Suprapubic skin (tissue), 3 donors: ENCODE data around the gene PKN2.
"Not testable (repeated sequence)": the region's sequence is repeated elsewhere in the genome, so short reads cannot be mapped to it uniquely, and the experiment has no call there.

Experiments used
- CTCF ChIP-seq, 2 donors: fragments of 200-600 bp in 1 of 2; fragments of 450-650 bp in 1 of 2; sonication (generic) in 1 of 2; IDR thresholded peaks; one replicate each; pipeline ENCODE4 v1.5.1; 2016 to 2019; ENCODE audit warnings: antibody characterized with exemption in 2 of 2, mild to moderate bottlenecking in 1 of 2, moderate library complexity in 1 of 2
- EP300 ChIP-seq: sonication (generic); formaldehyde crosslinking; IDR thresholded peaks from one replicate; pipeline ENCODE4 v1.6.1; 2017; ENCODE audit warnings: antibody characterized with exemption

- not testable (repeated sequence) for TF ChIP-seq CTCF (IDR thresholded peaks at IDR 0.05); EP300
Measured at GRCh38 chr1:88880717-88881116, 196.6 kb downstream of the PKN2 start.
